ENCODE data around the gene CASP1.

- no peak for TF ChIP-seq POLR2A (IDR thresholded peaks at IDR 0.05; ENCODE audit: low read depth, low read length)
- no peak for TF ChIP-seq POLR2AphosphoS5 (IDR thresholded peaks at IDR 0.05; ENCODE audit: low read depth, low read length)
Measured at GRCh38 chr11:105052487-105052886, 17.5 kb upstream of the CASP1 start.

All from GM12892 (cell line).